Lung (tissue), 12 donors: ENCODE measurements around the gene ITGB6. TPM values are rescaled to one million over a fixed set of nuclear protein-coding genes. Genes with fewer than 3 reads are reported as not detected.

ENCODE experiments used
- ATAC-seq: fragments of 200-7000 bp; cut with Tn5 transposase; one replicate; pipeline ENCODE4 v1.9.1; 2020; ENCODE audit warnings: moderate number of reproducible peaks; ENCODE audit not compliant: insufficient read depth, low FRiP score
- DNase-seq, 3 donors: peaks; one replicate each; pipeline ENCODE4 v3.0.0-alpha.2; 2013 to 2017
- H3K27ac ChIP-seq, 2 donors: one replicate each; pipeline ENCODE4 v1.5.1; 2013; ENCODE audit warnings: mild to moderate bottlenecking in 2 of 2, moderate library complexity in 2 of 2, control low read depth in 1 of 2, inconsistent platforms in 1 of 2, low read depth in 1 of 2, low read length in 1 of 2
- H3K27me3 ChIP-seq, 3 donors: one replicate each; pipeline ENCODE4 v1.5.1; 2013; ENCODE audit warnings: low read length in 2 of 3; ENCODE audit not compliant: control insufficient read depth in 3 of 3, insufficient read depth in 3 of 3
- H3K36me3 ChIP-seq, 4 donors: one replicate each; pipeline ENCODE4 v1.5.1; 2013; ENCODE audit warnings: low read length in 4 of 4, mild to moderate bottlenecking in 1 of 4, moderate library complexity in 1 of 4; ENCODE audit not compliant: control insufficient read depth in 4 of 4, insufficient read depth in 4 of 4
- H3K4me1 ChIP-seq, 5 donors: one replicate each; pipeline ENCODE4 v1.5.1; 2013; ENCODE audit warnings: low read length in 5 of 5, mild to moderate bottlenecking in 2 of 5, moderate library complexity in 1 of 5; ENCODE audit not compliant: control insufficient read depth in 5 of 5, insufficient read depth in 5 of 5
- H3K4me3 ChIP-seq: one replicate; pipeline ENCODE4 v1.5.1; 2013; ENCODE audit warnings: mild to moderate bottlenecking, control low read depth, moderate library complexity
- H3K9ac ChIP-seq, 2 donors: one replicate each; pipeline ENCODE4 v1.5.1; 2013; ENCODE audit warnings: low read length in 2 of 2, control low read depth in 1 of 2; ENCODE audit not compliant: insufficient read depth in 1 of 2
- H3K9me3 ChIP-seq, 4 donors: one replicate each; pipeline ENCODE4 v1.5.1; 2013; ENCODE audit warnings: low read length in 3 of 4, mild to moderate bottlenecking in 1 of 4, moderate library complexity in 1 of 4; ENCODE audit not compliant: control insufficient read depth in 4 of 4, insufficient read depth in 3 of 4
- CTCF ChIP-seq: IDR thresholded peaks from 2 replicates; pipeline ENCODE4 v1.5.1; 2012; ENCODE audit warnings: mild to moderate bottlenecking; ENCODE audit errors: control extremely low read depth, extremely low read depth
- WGBS, 2 donors: extraction: QIAGEN DNeasy Blood & Tissue Kit; methylation state at CpG; one replicate each; pipeline ENCODE4 v1.1.7; 2013; 5-methylcytosine and 5-hydroxymethylcytosine counted together
- polyA plus RNA-seq, 2 donors: library from polyadenylated mRNA; stranded (reverse); fragments of 200-250 nt; gene quantifications; one replicate each; pipeline ENCODE4 v1.2.1, GENCODE V29; 2013
- total RNA-seq, 2 donors: library from RNA; depleted of rRNA in 1 of 2; stranded (reverse); fragments of >200 nt in 1 of 2; gene quantifications; one replicate each; pipeline ENCODE4 v1.2.1, GENCODE V29; 2014 to 2021
- donor health status: control.
- donor health status: control.
- donor health status: Bipolar disorder and iron deficiency.
- donor health status: healthy.
- donor health status: DM: yes; HTN: yes; CAD: no.

Gene ITGB6
- total and polyA plus RNA-seq, 4 donors, result 35.1 to 141 (median 41.8) TPM

- Histone ChIP-seq H3K9me3 (peaks cover 0 to 4% (median 0%) of the 10 kb centered on the region in 4 donors), H3K27ac (no peak overlapping the region), H3K36me3 (no peaks in the 10 kb centered on the region), H3K9ac (no peak overlapping the region), H3K4me3 (no peak overlapping the region), H3K27me3 (peaks cover 0 to 7% (median 2%) of the 10 kb centered on the region in 3 donors), H3K4me1 (peaks cover 0 to 8% (median 3%) of the 10 kb centered on the region in 5 donors)
- DNase-seq, result peak in 2 of 3 donors; percentile 17 to 28
- TF ChIP-seq CTCF, result no peak
- no peak for ATAC-seq
- 85 to 86% methylated on average over 4 of the region's 4 CpGs for WGBS, 2 donors
These were observed 136.0 kb downstream of the ITGB6 start for GRCh38 chr2:160063879-160064612.

- H3K4me3 ChIP-seq, result no peak overlapping the region
- H3K9ac ChIP-seq, result no peak overlapping the region
- DNase-seq (no peak), ATAC-seq (no peak)
- no peak for TF ChIP-seq CTCF
- H3K4me1 ChIP-seq, result peaks cover 0 to 8% (median 3%) of the 10 kb centered on the region in 5 donors
- H3K9me3 ChIP-seq, result no peaks in the 10 kb centered on the region
- no peaks in the 10 kb centered on the region for H3K36me3 ChIP-seq
- H3K27me3 ChIP-seq, result peaks cover 0 to 7% (median 2%) of the 10 kb centered on the region in 3 donors
- no peak overlapping the region for H3K27ac ChIP-seq
- WGBS, 2 donors, result 58 to 76% methylated on average over 5 of the region's 5 CpGs
These were observed 136.8 kb downstream of the ITGB6 start for GRCh38 chr2:160063271-160063670.

GRCh38 chr2:160062292-160063005, 137.6 kb downstream of the ITGB6 start, which contains the start of gene PLA2R1:
TSS of gene PLA2R1 (minus strand) at chr2:160062615. CDS start at chr2:160062403, 212 bp downstream.
- H3K4me3 ChIP-seq, result peak within 1 kb of the TSS; percentile 68
- H3K4me1 ChIP-seq, result peaks cover 0 to 8% (median 3%) of the 10 kb centered on the region in 5 donors
- 1 to 2% methylated on average over 43 to 52 of the region's 52 CpGs for WGBS, 2 donors
- no peaks in the 10 kb centered on the region for H3K36me3 ChIP-seq
- H3K27me3 ChIP-seq, result peaks cover 0 to 7% (median 2%) of the 10 kb centered on the region in 3 donors
- H3K9me3 ChIP-seq, result no peaks in the 10 kb centered on the region
- peak; percentile 61 to 74 (median 68) for DNase-seq
- peak; percentile 73 for ATAC-seq
- peak within 1 kb of the TSS in 1 of 2 donors; percentile 16 for H3K9ac ChIP-seq
- no peak within 1 kb of the TSS for H3K27ac ChIP-seq
- no peak for TF ChIP-seq CTCF
